ENCODE data around the gene ATP2B1.

DNA sequence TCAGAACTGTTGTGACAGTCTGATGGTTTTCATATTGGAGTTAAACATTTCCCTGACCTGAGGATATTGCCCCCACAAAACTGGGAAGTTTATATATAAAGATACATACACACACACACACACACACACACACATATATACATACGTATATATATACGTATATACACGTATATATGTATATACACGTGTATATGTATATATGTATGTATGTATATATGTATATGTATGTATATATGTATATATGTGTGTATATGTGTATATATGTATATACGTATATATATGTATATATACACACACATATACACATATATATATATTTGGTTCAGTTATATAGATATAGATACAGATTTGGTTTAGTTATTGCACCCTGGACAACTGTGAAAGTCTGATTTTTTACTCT, 65.7 kb downstream of the ATP2B1 start:
- TF ChIP-seq, protein P1, sequence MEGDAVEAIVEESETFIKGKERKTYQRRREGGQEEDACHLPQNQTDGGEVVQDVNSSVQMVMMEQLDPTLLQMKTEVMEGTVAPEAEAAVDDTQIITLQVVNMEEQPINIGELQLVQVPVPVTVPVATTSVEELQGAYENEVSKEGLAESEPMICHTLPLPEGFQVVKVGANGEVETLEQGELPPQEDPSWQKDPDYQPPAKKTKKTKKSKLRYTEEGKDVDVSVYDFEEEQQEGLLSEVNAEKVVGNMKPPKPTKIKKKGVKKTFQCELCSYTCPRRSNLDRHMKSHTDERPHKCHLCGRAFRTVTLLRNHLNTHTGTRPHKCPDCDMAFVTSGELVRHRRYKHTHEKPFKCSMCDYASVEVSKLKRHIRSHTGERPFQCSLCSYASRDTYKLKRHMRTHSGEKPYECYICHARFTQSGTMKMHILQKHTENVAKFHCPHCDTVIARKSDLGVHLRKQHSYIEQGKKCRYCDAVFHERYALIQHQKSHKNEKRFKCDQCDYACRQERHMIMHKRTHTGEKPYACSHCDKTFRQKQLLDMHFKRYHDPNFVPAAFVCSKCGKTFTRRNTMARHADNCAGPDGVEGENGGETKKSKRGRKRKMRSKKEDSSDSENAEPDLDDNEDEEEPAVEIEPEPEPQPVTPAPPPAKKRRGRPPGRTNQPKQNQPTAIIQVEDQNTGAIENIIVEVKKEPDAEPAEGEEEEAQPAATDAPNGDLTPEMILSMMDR (conservative IDR thresholded peaks at IDR 0.05; ENCODE audit: low read depth, low read length), result no peak
- no peak for TF ChIP-seq EZH2 (IDR thresholded peaks at IDR 0.05; ENCODE audit: low read length, unreplicated experiment)
